Ishikawa (cell line): ENCODE data around the gene RASGRP4.

Source experiments
- CEBPB ChIP-seq: IDR thresholded peaks from 2 replicates; pipeline ENCODE4 v1.6.1; 2012
- CREB1 ChIP-seq: IDR thresholded peaks from 2 replicates; pipeline ENCODE4 v1.6.1; 2012; ENCODE audit warnings: low read depth
- EGR1 ChIP-seq: IDR thresholded peaks from 2 replicates; pipeline ENCODE4 v1.6.1; 2012
- EP300 ChIP-seq: IDR thresholded peaks from 2 replicates; pipeline ENCODE4 v1.6.1; 2012; ENCODE audit warnings: borderline replicate concordance
- FOXM1 ChIP-seq: IDR thresholded peaks from 2 replicates; pipeline ENCODE4 v1.6.1; 2012; ENCODE audit warnings: low read depth, borderline replicate concordance
- NFIC ChIP-seq: IDR thresholded peaks from 2 replicates; pipeline ENCODE4 v1.6.1; 2012
- RAD21 ChIP-seq: IDR thresholded peaks from 2 replicates; pipeline ENCODE4 v1.6.1; 2012; ENCODE audit warnings: low read depth
- TAF1 ChIP-seq: IDR thresholded peaks from 2 replicates; pipeline ENCODE4 v1.6.1; 2012; ENCODE audit warnings: low read depth, mild to moderate bottlenecking
- TCF12 ChIP-seq: IDR thresholded peaks from 2 replicates; pipeline ENCODE4 v1.6.1; 2012; ENCODE audit warnings: low read depth
- TEAD4 ChIP-seq: IDR thresholded peaks from 2 replicates; pipeline ENCODE4 v1.6.1; 2012
- USF1 ChIP-seq: IDR thresholded peaks from 2 replicates; pipeline ENCODE4 v1.6.1; 2012
- YY1 ChIP-seq: IDR thresholded peaks from 2 replicates; pipeline ENCODE4 v1.6.1; 2012; ENCODE audit warnings: low read depth
- ZBTB7A ChIP-seq: IDR thresholded peaks from 2 replicates; pipeline ENCODE4 v1.6.1; 2012; ENCODE audit warnings: low read depth
- TF ChIP-seq, protein P1 (sequence below): IDR thresholded peaks from 2 replicates; pipeline ENCODE4 v1.6.1; 2012; ENCODE audit warnings: low read depth, mild to moderate bottlenecking
- TF ChIP-seq, protein P2 (sequence below): IDR thresholded peaks from 2 replicates; pipeline ENCODE4 v1.6.1; 2012

The RASGRP4 gene

GRCh38 chr19:38399537-38399936 is 26.5 kb downstream of the RASGRP4 start:
- TF ChIP-seq RAD21, result no peak
- TF ChIP-seq, protein P1, sequence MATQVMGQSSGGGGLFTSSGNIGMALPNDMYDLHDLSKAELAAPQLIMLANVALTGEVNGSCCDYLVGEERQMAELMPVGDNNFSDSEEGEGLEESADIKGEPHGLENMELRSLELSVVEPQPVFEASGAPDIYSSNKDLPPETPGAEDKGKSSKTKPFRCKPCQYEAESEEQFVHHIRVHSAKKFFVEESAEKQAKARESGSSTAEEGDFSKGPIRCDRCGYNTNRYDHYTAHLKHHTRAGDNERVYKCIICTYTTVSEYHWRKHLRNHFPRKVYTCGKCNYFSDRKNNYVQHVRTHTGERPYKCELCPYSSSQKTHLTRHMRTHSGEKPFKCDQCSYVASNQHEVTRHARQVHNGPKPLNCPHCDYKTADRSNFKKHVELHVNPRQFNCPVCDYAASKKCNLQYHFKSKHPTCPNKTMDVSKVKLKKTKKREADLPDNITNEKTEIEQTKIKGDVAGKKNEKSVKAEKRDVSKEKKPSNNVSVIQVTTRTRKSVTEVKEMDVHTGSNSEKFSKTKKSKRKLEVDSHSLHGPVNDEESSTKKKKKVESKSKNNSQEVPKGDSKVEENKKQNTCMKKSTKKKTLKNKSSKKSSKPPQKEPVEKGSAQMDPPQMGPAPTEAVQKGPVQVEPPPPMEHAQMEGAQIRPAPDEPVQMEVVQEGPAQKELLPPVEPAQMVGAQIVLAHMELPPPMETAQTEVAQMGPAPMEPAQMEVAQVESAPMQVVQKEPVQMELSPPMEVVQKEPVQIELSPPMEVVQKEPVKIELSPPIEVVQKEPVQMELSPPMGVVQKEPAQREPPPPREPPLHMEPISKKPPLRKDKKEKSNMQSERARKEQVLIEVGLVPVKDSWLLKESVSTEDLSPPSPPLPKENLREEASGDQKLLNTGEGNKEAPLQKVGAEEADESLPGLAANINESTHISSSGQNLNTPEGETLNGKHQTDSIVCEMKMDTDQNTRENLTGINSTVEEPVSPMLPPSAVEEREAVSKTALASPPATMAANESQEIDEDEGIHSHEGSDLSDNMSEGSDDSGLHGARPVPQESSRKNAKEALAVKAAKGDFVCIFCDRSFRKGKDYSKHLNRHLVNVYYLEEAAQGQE, result no peak
- no peak for TF ChIP-seq EGR1
- TF ChIP-seq USF1, result no peak
- TF ChIP-seq CREB1, result no peak
- TF ChIP-seq TAF1, result no peak
- no peak for TF ChIP-seq TCF12
- no peak for TF ChIP-seq CEBPB
- no peak for TF ChIP-seq FOXM1
- TF ChIP-seq NFIC, result no peak
- TF ChIP-seq YY1, result no peak
- TF ChIP-seq ZBTB7A, result no peak
- TF ChIP-seq, protein P2, sequence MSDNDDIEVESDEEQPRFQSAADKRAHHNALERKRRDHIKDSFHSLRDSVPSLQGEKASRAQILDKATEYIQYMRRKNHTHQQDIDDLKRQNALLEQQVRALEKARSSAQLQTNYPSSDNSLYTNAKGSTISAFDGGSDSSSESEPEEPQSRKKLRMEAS, result no peak
- TF ChIP-seq TEAD4, result no peak

GRCh38 chr19:38399081-38399480 is 26.9 kb downstream of the RASGRP4 start:
- TF ChIP-seq NFIC (no peak), RAD21 (no peak), TCF12 (no peak), EP300 (no peak), USF1 (no peak), EGR1 (no peak), ZBTB7A (no peak), TAF1 (no peak), CREB1 (no peak), TEAD4 (no peak), CEBPB (no peak), FOXM1 (no peak)
- TF ChIP-seq, protein P1, result no peak
- TF ChIP-seq, protein P2, result no peak

- TF ChIP-seq EP300 (no peak), RAD21 (no peak), EGR1 (no peak)
Observed at GRCh38 chr19:38395381-38396114, 30.5 kb downstream of the RASGRP4 start.

GRCh38 chr19:38394488-38394887 is 31.5 kb downstream of the RASGRP4 start:
- TF ChIP-seq TCF12 (no peak), TAF1 (no peak), RAD21 (no peak), EP300 (no peak), ZBTB7A (no peak), NFIC (no peak), EGR1 (no peak), USF1 (no peak), CREB1 (no peak), CEBPB (no peak), TEAD4 (no peak), YY1 (no peak), FOXM1 (no peak)
- TF ChIP-seq, protein P1, result no peak
- TF ChIP-seq, protein P2, result no peak
